GM18517 (cell line): Measurements from ENCODE around the gene RNF13.
"Not testable (repeated sequence)": the region's sequence is repeated elsewhere in the genome, so short reads cannot be mapped to it uniquely, and the experiment has no call there.

Source experiments
- ATAC-seq: cut with Tn5 transposase; IDR thresholded peaks from one replicate; pipeline ENCODE4 v1.9.1; 2021; ENCODE audit warnings: mild to moderate bottlenecking, moderate library complexity; ENCODE audit not compliant: unreplicated experiment

The RNF13 gene

GRCh38 chr3:149943966-149944365 lies 131.0 kb downstream of the RNF13 start:
- ATAC-seq, result not testable (repeated sequence)

GRCh38 chr3:149947231-149947630 lies 134.2 kb downstream of the RNF13 start:
- no peak for ATAC-seq

- no peak for ATAC-seq
These were observed 136.2 kb downstream of the RNF13 start for GRCh38 chr3:149949181-149949580.

- no peak for ATAC-seq
These were observed 141.8 kb downstream of the RNF13 start for GRCh38 chr3:149954812-149955211.

- no peak for ATAC-seq
These were observed 142.4 kb downstream of the RNF13 start for GRCh38 chr3:149955449-149955848.

- no peak for ATAC-seq
These were observed 144.5 kb downstream of the RNF13 start for GRCh38 chr3:149957361-149958125.

GRCh38 chr3:149958171-149958796 lies 145.3 kb downstream of the RNF13 start:
- ATAC-seq, result no peak

- no peak for ATAC-seq
These were observed 146.4 kb downstream of the RNF13 start for GRCh38 chr3:149959443-149959842.

- ATAC-seq, result no peak
These were observed 150.5 kb downstream of the RNF13 start for GRCh38 chr3:149963485-149963884.

- no peak for ATAC-seq
These were observed 151.3 kb downstream of the RNF13 start for GRCh38 chr3:149964291-149964690.

- no peak for ATAC-seq
These were observed 152.3 kb downstream of the RNF13 start for GRCh38 chr3:149965278-149965677.

GRCh38 chr3:149967086-149967685 lies 154.2 kb downstream of the RNF13 start:
- ATAC-seq, result no peak

- ATAC-seq, result no peak
These were observed 155.2 kb downstream of the RNF13 start for GRCh38 chr3:149968216-149968615.

- ATAC-seq, result no peak
These were observed 156.3 kb downstream of the RNF13 start for GRCh38 chr3:149969110-149969939.

- peak; percentile 66 for ATAC-seq
These were observed 157.1 kb downstream of the RNF13 start for GRCh38 chr3:149969940-149970715.

GRCh38 chr3:149970716-149971402 lies 157.8 kb downstream of the RNF13 start, which contains the start of gene PFN2:
Gene PFN2, minus strand, starts transcription at chr3:149970895. Its CDS starts 39 bp downstream, at chr3:149970856.
- ATAC-seq, result peak; percentile 39

- no peak for ATAC-seq
These were observed 158.5 kb downstream of the RNF13 start for GRCh38 chr3:149971403-149972075.

GRCh38 chr3:149975919-149976318 lies 162.9 kb downstream of the RNF13 start:
- no peak for ATAC-seq

GRCh38 chr3:149977386-149977785 lies 164.4 kb downstream of the RNF13 start:
- ATAC-seq, result no peak
